HepG2 (cell line): Measurements from ENCODE around the gene EEF1E1. TPM values are rescaled to one million over a fixed set of nuclear protein-coding genes. Genes with fewer than 3 reads are reported as not detected.
"Not testable (repeated sequence)": the region's sequence is repeated elsewhere in the genome, so short reads cannot be mapped to it uniquely, and the experiment has no call there.

ENCODE experiments used
- ATAC-seq: fragments of 200-7000 bp; cut with Tn5 transposase; 3 replicates; pipeline ENCODE4 v1.9.1; 2020; ENCODE audit warnings: mild to moderate bottlenecking, moderate library complexity
- BruUV-seq: library from RNA; stranded (reverse); fragments of 400-500 nt; replicated peaks from 2 replicates; lab custom pipeline; 2021; lab: Mats Ljungman, UMichigan
- CTCF ChIA-PET: fragments of 300-600 bp; formaldehyde crosslinking; extraction: SDS; loops from one replicate; lab custom pipeline; 2021; ENCODE audit warnings: low total read pairs, inconsistent platforms, low intra/inter-chr PET ratio; lab: Yijun Ruan, JAX
- POLR2A ChIA-PET: fragments of 350-600 bp; sonication (Branson Sonifier 250); formaldehyde crosslinking; loops from one replicate; lab custom pipeline; 2020; ENCODE audit warnings: antibody characterized with exemption, inconsistent platforms; lab: Yijun Ruan, JAX
- DNase-seq: peaks from one replicate; pipeline ENCODE4 v3.0.0-alpha.2; 2015; ENCODE audit warnings: low spot score
- FAIRE-seq: peaks from 3 replicates; lab custom pipeline; 2011; peaks lifted over from hg19 to GRCh38; lab: Jason Lieb, UNC
- H2AFZ ChIP-seq: one replicate; pipeline ENCODE4 v1.6.1; 2011; ENCODE audit warnings: low read length, inconsistent platforms
- H3K27ac ChIP-seq: fragments of 300-600 bp; 3 replicates; pipeline ENCODE4 v1.8.0; 2011; ENCODE audit warnings: mixed run types, mild to moderate bottlenecking, mixed read lengths, low read length, inconsistent platforms; ENCODE audit not compliant: insufficient read depth; ENCODE audit errors: extremely low read length
- H3K27me3 ChIP-seq, 2 experiments: fragments of 200-600 bp in 1 of 2; 2 replicates in 1 of 2; 3 replicates in 1 of 2; pipeline versions ENCODE4 v1.6.0 to v1.8.0; 2011; ENCODE audit warnings: low read length in 2 of 2, mild to moderate bottlenecking in 2 of 2, moderate library complexity in 2 of 2, inconsistent platforms in 1 of 2; ENCODE audit not compliant: insufficient read depth in 2 of 2, control insufficient read depth in 1 of 2
- H3K36me3 ChIP-seq, 2 experiments: fragments of 200-600 bp in 1 of 2; replicated peaks in 1 of 2; 2 replicates in 1 of 2; 3 replicates in 1 of 2; pipeline versions ENCODE4 v1.5.1 to v1.8.0; 2011; ENCODE audit warnings: low read length in 2 of 2, inconsistent platforms in 1 of 2; ENCODE audit not compliant: insufficient read depth in 2 of 2, control insufficient read depth in 1 of 2
- H3K4me1 ChIP-seq: 2 replicates; pipeline ENCODE4 v1.5.1; 2012; ENCODE audit warnings: low read length, inconsistent platforms; ENCODE audit not compliant: insufficient read depth
- H3K4me2 ChIP-seq: 2 replicates; pipeline ENCODE4 v1.6.0; 2011; ENCODE audit warnings: low read depth, low read length, inconsistent platforms
- H3K4me3 ChIP-seq, 3 experiments: fragments of 200-600 bp in 1 of 3; sonication (generic), shearing (Covaris generic) in 1 of 3; replicated peaks in 1 of 3; 2 replicates each; pipeline ENCODE4 v1.5.1; 2011 to 2016; ENCODE audit warnings: low read length in 3 of 3, inconsistent platforms in 2 of 3, low read depth in 2 of 3, mild to moderate bottlenecking in 2 of 3, control low read depth in 1 of 3, mixed read lengths in 1 of 3; ENCODE audit not compliant: insufficient read depth in 1 of 3
- H3K79me2 ChIP-seq: one replicate; pipeline ENCODE4 v1.6.1; 2011; ENCODE audit warnings: low read length, inconsistent platforms; ENCODE audit not compliant: insufficient read depth
- H3K9ac ChIP-seq: 2 replicates; pipeline ENCODE4 v1.6.0; 2011; ENCODE audit warnings: mild to moderate bottlenecking, low read depth, low read length, inconsistent platforms; ENCODE audit not compliant: insufficient read depth
- H3K9me3 ChIP-seq: 2 replicates; pipeline ENCODE4 v1.5.1; 2012; ENCODE audit warnings: mild to moderate bottlenecking, low read length
- H4K20me1 ChIP-seq: 2 replicates; pipeline ENCODE4 v1.6.0; 2011; ENCODE audit warnings: inconsistent platforms, mild to moderate bottlenecking, low read length, moderate library complexity; ENCODE audit not compliant: insufficient read depth
- AGO2 ChIP-seq: fragments of 200-400 bp; formaldehyde crosslinking; optimal IDR thresholded peaks from 2 replicates; pipeline ENCODE3; 2017; ENCODE audit warnings: mild to moderate bottlenecking, low read depth, low read length, moderate library complexity
- CHD4 ChIP-seq: fragments of 200-600 bp; sonication (generic); IDR thresholded peaks from 2 replicates; pipeline ENCODE4 v1.7.0; 2017; ENCODE audit warnings: mild to moderate bottlenecking, low read length, borderline replicate concordance
- ETS1 ChIP-seq: sonication (generic); formaldehyde crosslinking; IDR thresholded peaks from 2 replicates; pipeline ENCODE4 v1.4.0; 2020; ENCODE audit warnings: missing genetic modification reagents
- GTF3A ChIP-seq: sonication (generic); formaldehyde crosslinking; conservative IDR thresholded peaks from 2 replicates; pipeline ENCODE4 v1.4.0; 2020; ENCODE audit warnings: mild to moderate bottlenecking, missing genetic modification reagents
- NCOA1 ChIP-seq: sonication (generic); formaldehyde crosslinking; IDR thresholded peaks from 2 replicates; pipeline ENCODE4 v1.9.0; 2021; ENCODE audit warnings: missing genetic modification reagents
- PRMT3 ChIP-seq: sonication (generic); formaldehyde crosslinking; IDR thresholded peaks from 2 replicates; pipeline ENCODE4 v1.8.1; 2022; ENCODE audit warnings: low read depth, mild to moderate bottlenecking, moderate library complexity, missing genetic modification reagents, borderline replicate concordance
- TBX2 ChIP-seq: sonication (generic); formaldehyde crosslinking; IDR thresholded peaks from 2 replicates; pipeline ENCODE4 v1.5.0; 2020; ENCODE audit warnings: missing genetic modification reagents, mild to moderate bottlenecking, borderline replicate concordance
- ZC3H13 ChIP-seq: sonication (generic); formaldehyde crosslinking; IDR thresholded peaks from 2 replicates; pipeline ENCODE4 v1.8.1; 2023; ENCODE audit warnings: mild to moderate bottlenecking, missing genetic modification reagents, moderate library complexity
- ZNF256 ChIP-seq: sonication (generic); formaldehyde crosslinking; conservative IDR thresholded peaks from 2 replicates; pipeline ENCODE4 v1.4.0; 2020; ENCODE audit warnings: missing genetic modification reagents
- ZNF260 ChIP-seq: sonication (generic); formaldehyde crosslinking; IDR thresholded peaks from 2 replicates; pipeline ENCODE4 v1.4.0; 2020; ENCODE audit warnings: missing genetic modification reagents, low read depth, mild to moderate bottlenecking, borderline replicate concordance
- ZNF446 ChIP-seq: sonication (generic); formaldehyde crosslinking; IDR thresholded peaks from 2 replicates; pipeline ENCODE4 v1.5.0; 2020; ENCODE audit warnings: mild to moderate bottlenecking, missing genetic modification reagents
- ZNF549 ChIP-seq: sonication (generic); formaldehyde crosslinking; IDR thresholded peaks from 2 replicates; pipeline ENCODE4 v1.5.0; 2020; ENCODE audit warnings: missing genetic modification reagents
- ZNF580 ChIP-seq: IDR thresholded peaks from 2 replicates; pipeline ENCODE4 v1.6.1; 2016; ENCODE audit warnings: low read depth, borderline replicate concordance
- ZNF619 ChIP-seq: sonication (generic); formaldehyde crosslinking; IDR thresholded peaks from 2 replicates; pipeline ENCODE4 v1.4.0; 2020; ENCODE audit warnings: mild to moderate bottlenecking, missing genetic modification reagents
- ZNF746 ChIP-seq: sonication (generic); formaldehyde crosslinking; IDR thresholded peaks from 2 replicates; pipeline ENCODE4 v1.8.0; 2022; ENCODE audit warnings: mild to moderate bottlenecking, missing genetic modification reagents
- ZSCAN12 ChIP-seq: sonication (generic); formaldehyde crosslinking; IDR thresholded peaks from 2 replicates; pipeline ENCODE4 v1.9.0; 2021; ENCODE audit warnings: mild to moderate bottlenecking, missing genetic modification reagents
- WGBS: methylation state at CpG from one replicate; pipeline ENCODE4 v1.1.6; 2017; ENCODE audit warnings: low lambda C conversion rate; 5-methylcytosine and 5-hydroxymethylcytosine counted together
- in situ Hi-C: cut with HindIII; loops from 2 replicates; pipeline ENCODE4 v1.10.0; 2017; ENCODE audit warnings: low pct_unique_long_range_greater_than_20kb; ENCODE audit not compliant: extremely low pct_ligation_motif_present
- intact Hi-C: fragments of 100-400 bp; cut with micrococcal nuclease; formaldehyde crosslinking; loops from one replicate; pipeline ENCODE4 v1.10.0; 2022; ENCODE audit not compliant: unreplicated experiment
- polyA plus RNA-seq, 8 experiments: library from polyadenylated mRNA; depleted of rRNA in 3 of 8; stranded (reverse) in 7 of 8; unstranded in 1 of 8; fragments of >200 nt; fragmentation: Illumina TruSeq in 4 of 8; extraction: Trizol in 4 of 8; gene quantifications; 2 replicates each; pipeline versions ENCODE4 v1.2.1 to v1.2.3, GENCODE V29; 2011 to 2016; ENCODE audit warnings: low read depth in 4 of 8, missing spikeins in 1 of 8, mixed read lengths in 1 of 8; ENCODE audit not compliant: insufficient read depth in 1 of 8
- total RNA-seq, 5 experiments: library from RNA; depleted of rRNA; stranded (reverse); fragments of >200 nt; fragmentation: Illumina TruSeq; extraction: Trizol; gene quantifications; 2 replicates each; pipeline ENCODE4 v1.2.3, GENCODE V29; 2016; ENCODE audit warnings: low read depth in 1 of 5
- TF ChIP-seq, protein P1 (sequence below): sonication (generic); formaldehyde crosslinking; IDR thresholded peaks from 2 replicates; pipeline ENCODE4 v1.8.1; 2023; ENCODE audit warnings: mild to moderate bottlenecking, missing genetic modification reagents, borderline replicate concordance

Gene EEF1E1
- total and polyA plus RNA-seq, 2 of the 13 experiments (the other 11 are each of a cell fraction or from before 2014, with no cell fraction given): 128 to 188 TPM

GRCh38 chr6:8034107-8034506 is 68.2 kb downstream of the EEF1E1 start:
- H3K9me3 ChIP-seq, H3K4me2 ChIP-seq, H3K36me3 ChIP-seq, BruUV-seq, POLR2A ChIA-PET, H2AFZ ChIP-seq, FAIRE-seq, H3K27me3 ChIP-seq, H4K20me1 ChIP-seq, intact Hi-C loops, H3K9ac ChIP-seq, CTCF ChIA-PET, H3K4me1 ChIP-seq, H3K4me3 ChIP-seq, in situ Hi-C loops, ATAC-seq, DNase-seq, H3K27ac ChIP-seq: not testable (repeated sequence)
- peaks cover 68% of the 10 kb centered on the region for H3K79me2 ChIP-seq
- 94% methylated on average over 3 of the region's 3 CpGs for WGBS

DNA sequence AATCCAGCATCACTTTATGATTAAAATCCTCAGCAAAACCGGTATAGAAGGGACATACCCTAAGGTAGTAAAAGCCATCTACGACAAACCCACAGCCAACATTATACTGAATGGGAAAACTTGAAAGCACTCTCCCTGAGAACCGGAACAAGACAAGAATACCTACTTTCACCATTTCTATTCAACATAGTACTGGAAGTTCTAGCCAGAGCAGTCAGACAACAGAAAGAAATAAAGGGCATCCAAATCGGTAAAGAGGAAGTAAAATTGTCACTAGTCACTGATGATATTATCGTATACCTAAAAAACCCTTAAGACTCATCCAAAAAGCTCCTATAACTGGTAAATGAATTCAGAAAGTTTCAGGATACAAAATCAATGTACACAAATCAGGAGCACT is 71.4 kb downstream of the EEF1E1 start:
- DNase-seq: no peak
- Histone ChIP-seq H3K9me3 (no peaks in the 10 kb centered on the region), H3K9ac (no peak overlapping the region), H4K20me1 (no peaks in the 10 kb centered on the region), H3K27ac (no peak overlapping the region), H2AFZ (no peak overlapping the region), H3K27me3 (no peaks in the 10 kb centered on the region), H3K4me1 (peaks cover 17% of the 10 kb centered on the region), H3K36me3 (peaks cover 0 to 7% of the 10 kb centered on the region in 2 experiments; a peak in 2 of 5 replicates), H3K4me3 (no peak overlapping the region), H3K4me2 (no peak overlapping the region), H3K79me2 (peaks cover 45% of the 10 kb centered on the region)
- intact Hi-C loops: no loop called here
- ChIA-PET POLR2A (no interaction called here), CTCF (no interaction called here)
- ATAC-seq: no peak
- BruUV-seq: no TSS peak
- in situ Hi-C loops: no loop called here
- 97% methylated on average over 5 of the region's 5 CpGs for WGBS
- FAIRE-seq: no peak
- TF ChIP-seq ZNF580 (CRISPR knock-in tag) (no peak), ZNF746 (CRISPR knock-in tag) (no peak), ZNF260 (CRISPR knock-in tag) (no peak), PRMT3 (CRISPR knock-in tag) (no peak), GTF3A (CRISPR knock-in tag) (no peak), ETS1 (no peak), ZNF549 (CRISPR knock-in tag) (no peak), ZSCAN12 (no peak), ZNF619 (no peak), ZNF446 (CRISPR knock-in tag) (no peak), ZC3H13 (CRISPR knock-in tag) (no peak), TBX2 (CRISPR knock-in tag) (no peak), ZNF256 (CRISPR knock-in tag) (no peak), CHD4 (no peak), AGO2 (no peak), NCOA1 (CRISPR knock-in tag) (no peak)
- TF ChIP-seq, protein P1, sequence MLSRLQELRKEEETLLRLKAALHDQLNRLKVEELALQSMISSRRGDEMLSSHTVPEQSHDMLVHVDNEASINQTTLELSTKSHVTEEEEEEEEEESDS (CRISPR knock-in tag): no peak
